ENCODE measurements around the gene PRKAG2.

Gene PRKAG2

GRCh38 chr7:151732292-151732691, 144.6 kb downstream of the PRKAG2 start:
- Histone ChIP-seq H2BK15ac (ENCODE audit: low read length) (no peak overlapping the region), H3K4ac (ENCODE audit: low read length) (no peak overlapping the region), H2BK120ac (ENCODE audit: low read depth, low read length) (no peak overlapping the region), H3K4me3 (ENCODE audit: low read length in 2 of 2) (no peak overlapping the region), H4K91ac (ENCODE audit: low read depth, low read length, poor library complexity) (no peak overlapping the region), H3K9me3 (replicated peaks in 1 of 2; ENCODE audit: control insufficient read depth in 2 of 2, insufficient read depth in 1 of 2, low read depth in 1 of 2, low read length in 2 of 2) (no peaks in the 10 kb centered on the region), H3K36me3 (replicated peaks in 1 of 2; ENCODE audit: control insufficient read depth in 2 of 2, insufficient read depth in 2 of 2, low read length in 2 of 2) (no peaks in the 10 kb centered on the region), H2BK5ac (ENCODE audit: low read length) (no peak overlapping the region), H3K4me1 (ENCODE audit: control insufficient read depth in 2 of 2, insufficient read depth in 1 of 2, low read depth in 1 of 2, low read length in 2 of 2) (peaks cover 21 to 34% of the 10 kb centered on the region in 2 donors), H2AFZ (ENCODE audit: low read length) (no peak overlapping the region), H2AK5ac (ENCODE audit: low read depth, low read length) (no peak overlapping the region), H3K4me2 (ENCODE audit: insufficient read depth, low read length, poor library complexity, severe bottlenecking) (no peak overlapping the region), H2BK12ac (ENCODE audit: low read length) (no peak overlapping the region), H3K23ac (ENCODE audit: low read depth, low read length, poor library complexity) (no peak overlapping the region), H3K27ac (replicated peaks; ENCODE audit: low read length) (no peak overlapping the region), H3K9ac (ENCODE audit: low read depth, low read length, poor library complexity) (no peak overlapping the region), H3K18ac (ENCODE audit: low read length) (no peak overlapping the region), H3K79me1 (ENCODE audit: low read depth, low read length) (no peaks in the 10 kb centered on the region), H3K14ac (ENCODE audit: low read length) (no peak overlapping the region), H4K8ac (ENCODE audit: low read depth, low read length) (no peak overlapping the region), H3K27me3 (ENCODE audit: control insufficient read depth in 3 of 3, insufficient read depth in 3 of 3, low read depth in 1 of 3, low read length in 3 of 3) (no peaks in the 10 kb centered on the region)
- DNase-seq (ENCODE audit: low spot score), result no peak
- no CpG with 5 or more reads among the region's 13 CpGs for WGBS, 2 donors (ENCODE audit: extremely low coverage in 2 of 2, insufficient read length in 2 of 2, insufficient replicate concordance in 1 of 2)

GRCh38 chr7:151731022-151731441, 145.9 kb downstream of the PRKAG2 start:
- H3K14ac ChIP-seq (ENCODE audit: low read length), result peak overlapping the region; percentile 25
- H3K27ac ChIP-seq (replicated peaks; ENCODE audit: low read length), result no peak overlapping the region
- H2AFZ ChIP-seq (ENCODE audit: low read length), result no peak overlapping the region
- H3K4me1 ChIP-seq (ENCODE audit: control insufficient read depth in 2 of 2, insufficient read depth in 1 of 2, low read depth in 1 of 2, low read length in 2 of 2), result peaks cover 24 to 32% of the 10 kb centered on the region in 2 donors
- no peaks in the 10 kb centered on the region for H3K79me1 ChIP-seq (ENCODE audit: low read depth, low read length)
- H3K4ac ChIP-seq (ENCODE audit: low read length), result no peak overlapping the region
- H2BK120ac ChIP-seq (ENCODE audit: low read depth, low read length), result no peak overlapping the region
- peak overlapping the region; percentile 94 for H3K23ac ChIP-seq (ENCODE audit: low read depth, low read length, poor library complexity)
- no peak overlapping the region for H4K8ac ChIP-seq (ENCODE audit: low read depth, low read length)
- no peaks in the 10 kb centered on the region for H3K9me3 ChIP-seq (replicated peaks in 1 of 2; ENCODE audit: control insufficient read depth in 2 of 2, insufficient read depth in 1 of 2, low read depth in 1 of 2, low read length in 2 of 2)
- peak overlapping the region; percentile 68 for H2BK15ac ChIP-seq (ENCODE audit: low read length)
- WGBS, 2 donors (ENCODE audit: extremely low coverage in 2 of 2, insufficient read length in 2 of 2, insufficient replicate concordance in 1 of 2), result no CpG with 5 or more reads among the region's 8 CpGs
- no peaks in the 10 kb centered on the region for H3K36me3 ChIP-seq (replicated peaks in 1 of 2; ENCODE audit: control insufficient read depth in 2 of 2, insufficient read depth in 2 of 2, low read length in 2 of 2)
- H4K91ac ChIP-seq (ENCODE audit: low read depth, low read length, poor library complexity), result no peak overlapping the region
- no peak overlapping the region for H3K4me2 ChIP-seq (ENCODE audit: insufficient read depth, low read length, poor library complexity, severe bottlenecking)
- no peak for DNase-seq (ENCODE audit: low spot score)
- H3K27me3 ChIP-seq (ENCODE audit: control insufficient read depth in 3 of 3, insufficient read depth in 3 of 3, low read depth in 1 of 3, low read length in 3 of 3), result no peaks in the 10 kb centered on the region
- H2BK12ac ChIP-seq (ENCODE audit: low read length), result no peak overlapping the region
- no peak overlapping the region for H3K9ac ChIP-seq (ENCODE audit: low read depth, low read length, poor library complexity)
- peak overlapping the region; percentile 79 for H3K18ac ChIP-seq (ENCODE audit: low read length)
- no peak overlapping the region for H3K4me3 ChIP-seq (ENCODE audit: low read length in 2 of 2)
- H2BK5ac ChIP-seq (ENCODE audit: low read length), result peak overlapping the region; percentile 29
- peak overlapping the region; percentile 44 for H2AK5ac ChIP-seq (ENCODE audit: low read depth, low read length)

GRCh38 chr7:151730591-151730990, 146.3 kb downstream of the PRKAG2 start:
- no peaks in the 10 kb centered on the region for H3K79me1 ChIP-seq (ENCODE audit: low read depth, low read length)
- H3K27ac ChIP-seq (replicated peaks; ENCODE audit: low read length), result no peak overlapping the region
- H2BK15ac ChIP-seq (ENCODE audit: low read length), result peak overlapping the region; percentile 19
- no peak overlapping the region for H3K9ac ChIP-seq (ENCODE audit: low read depth, low read length, poor library complexity)
- H2BK12ac ChIP-seq (ENCODE audit: low read length), result no peak overlapping the region
- peak overlapping the region; percentile 94 for H3K23ac ChIP-seq (ENCODE audit: low read depth, low read length, poor library complexity)
- H4K8ac ChIP-seq (ENCODE audit: low read depth, low read length), result no peak overlapping the region
- H3K14ac ChIP-seq (ENCODE audit: low read length), result peak overlapping the region; percentile 25
- peak overlapping the region; percentile 3 for H2AK5ac ChIP-seq (ENCODE audit: low read depth, low read length)
- peak overlapping the region; percentile 6 for H2BK5ac ChIP-seq (ENCODE audit: low read length)
- H3K36me3 ChIP-seq (replicated peaks in 1 of 2; ENCODE audit: control insufficient read depth in 2 of 2, insufficient read depth in 2 of 2, low read length in 2 of 2), result no peaks in the 10 kb centered on the region
- H3K4ac ChIP-seq (ENCODE audit: low read length), result no peak overlapping the region
- DNase-seq (ENCODE audit: low spot score), result no peak
- no CpG with 5 or more reads among the region's 9 CpGs for WGBS, 2 donors (ENCODE audit: extremely low coverage in 2 of 2, insufficient read length in 2 of 2, insufficient replicate concordance in 1 of 2)
- no peak overlapping the region for H3K4me2 ChIP-seq (ENCODE audit: insufficient read depth, low read length, poor library complexity, severe bottlenecking)
- H3K18ac ChIP-seq (ENCODE audit: low read length), result peak overlapping the region; percentile 31
- no peak overlapping the region for H2BK120ac ChIP-seq (ENCODE audit: low read depth, low read length)
- no peak overlapping the region for H3K4me3 ChIP-seq (ENCODE audit: low read length in 2 of 2)
- H3K27me3 ChIP-seq (ENCODE audit: control insufficient read depth in 3 of 3, insufficient read depth in 3 of 3, low read depth in 1 of 3, low read length in 3 of 3), result no peaks in the 10 kb centered on the region
- H4K91ac ChIP-seq (ENCODE audit: low read depth, low read length, poor library complexity), result no peak overlapping the region
- peaks cover 24 to 30% of the 10 kb centered on the region in 2 donors for H3K4me1 ChIP-seq (ENCODE audit: control insufficient read depth in 2 of 2, insufficient read depth in 1 of 2, low read depth in 1 of 2, low read length in 2 of 2)
- no peak overlapping the region for H2AFZ ChIP-seq (ENCODE audit: low read length)
- no peaks in the 10 kb centered on the region for H3K9me3 ChIP-seq (replicated peaks in 1 of 2; ENCODE audit: control insufficient read depth in 2 of 2, insufficient read depth in 1 of 2, low read depth in 1 of 2, low read length in 2 of 2)

GRCh38 chr7:151729521-151729921, 147.4 kb downstream of the PRKAG2 start:
- Histone ChIP-seq H3K9ac (ENCODE audit: low read depth, low read length, poor library complexity) (peak overlapping the region; percentile 78), H3K4me1 (ENCODE audit: control insufficient read depth in 2 of 2, insufficient read depth in 1 of 2, low read depth in 1 of 2, low read length in 2 of 2) (peaks cover 21 to 28% of the 10 kb centered on the region in 2 donors), H3K4me2 (ENCODE audit: insufficient read depth, low read length, poor library complexity, severe bottlenecking) (no peak overlapping the region), H3K27me3 (ENCODE audit: control insufficient read depth in 3 of 3, insufficient read depth in 3 of 3, low read depth in 1 of 3, low read length in 3 of 3) (no peaks in the 10 kb centered on the region), H3K14ac (ENCODE audit: low read length) (peak overlapping the region; percentile 4), H3K9me3 (replicated peaks in 1 of 2; ENCODE audit: control insufficient read depth in 2 of 2, insufficient read depth in 1 of 2, low read depth in 1 of 2, low read length in 2 of 2) (no peaks in the 10 kb centered on the region), H2AK5ac (ENCODE audit: low read depth, low read length) (peak overlapping the region; percentile 74), H3K4me3 (ENCODE audit: low read length in 2 of 2) (no peak overlapping the region), H3K23ac (ENCODE audit: low read depth, low read length, poor library complexity) (peak overlapping the region; percentile 52), H3K18ac (ENCODE audit: low read length) (peak overlapping the region; percentile 92), H4K8ac (ENCODE audit: low read depth, low read length) (no peak overlapping the region), H3K4ac (ENCODE audit: low read length) (peak overlapping the region; percentile 38), H2BK12ac (ENCODE audit: low read length) (peak overlapping the region; percentile 30), H2BK120ac (ENCODE audit: low read depth, low read length) (peak overlapping the region; percentile 83), H2BK15ac (ENCODE audit: low read length) (peak overlapping the region; percentile 91), H3K27ac (replicated peaks; ENCODE audit: low read length) (no peak overlapping the region), H3K79me1 (ENCODE audit: low read depth, low read length) (no peaks in the 10 kb centered on the region), H4K91ac (ENCODE audit: low read depth, low read length, poor library complexity) (no peak overlapping the region), H2AFZ (ENCODE audit: low read length) (no peak overlapping the region), H2BK5ac (ENCODE audit: low read length) (peak overlapping the region; percentile 71), H3K36me3 (replicated peaks in 1 of 2; ENCODE audit: control insufficient read depth in 2 of 2, insufficient read depth in 2 of 2, low read length in 2 of 2) (no peaks in the 10 kb centered on the region)
- WGBS, 2 donors (ENCODE audit: extremely low coverage in 2 of 2, insufficient read length in 2 of 2, insufficient replicate concordance in 1 of 2), result no CpG with 5 or more reads among the region's 15 CpGs
- no peak for DNase-seq (ENCODE audit: low spot score)
